ENCODE results near the gene NT5DC4.

GRCh38 chr2:112737542-112738232 is 16.9 kb downstream of the NT5DC4 start:
- TF ChIP-seq EP300 (IDR thresholded peaks at IDR 0.05; ENCODE audit: borderline replicate concordance in 1 of 2, low read depth in 1 of 2, low read length in 1 of 2) (no peak), CTCF (IDR thresholded peaks at IDR 0.05) (no peak), POLR2AphosphoS5 (IDR thresholded peaks at IDR 0.05; ENCODE audit: low read depth, low read length) (no peak), RFX5 (IDR thresholded peaks at IDR 0.05; ENCODE audit: low read length) (no peak), NFIC (IDR thresholded peaks at IDR 0.05; ENCODE audit: borderline replicate concordance) (no peak), MAX (IDR thresholded peaks at IDR 0.05; ENCODE audit: low read depth) (no peak), EZH2phosphoT487 (IDR thresholded peaks at IDR 0.05; ENCODE audit: borderline replicate concordance, low read depth) (no peak), RAD21 (IDR thresholded peaks at IDR 0.05; ENCODE audit: low read length) (no peak), CHD2 (IDR thresholded peaks at IDR 0.05; ENCODE audit: low read length, partially characterized antibody) (no peak), FOXM1 (IDR thresholded peaks at IDR 0.05; ENCODE audit: low read depth) (no peak), USF1 (IDR thresholded peaks at IDR 0.05; ENCODE audit: borderline replicate concordance, low read depth) (no peak), TCF12 (IDR thresholded peaks at IDR 0.05) (no peak), SMC3 (IDR thresholded peaks at IDR 0.05; ENCODE audit: low read depth, low read length) (no peak), PBX3 (IDR thresholded peaks at IDR 0.05) (no peak)
